Calu3 (cell line): ENCODE data around the gene TEKT5. TPM values are rescaled to one million over a fixed set of nuclear protein-coding genes. Genes with fewer than 3 reads are reported as not detected.

Experiments
- BruUV-seq: library from RNA; stranded (reverse); fragments of 400-500 nt; replicated peaks from 2 replicates; lab custom pipeline; 2021; lab: Mats Ljungman, UMichigan
- CTCF ChIA-PET: fragments of 300-600 bp; sonication (Branson Sonifier 250); formaldehyde crosslinking; loops from one replicate; lab custom pipeline; 2022; ENCODE audit warnings: antibody characterized with exemption; lab: Charles Lee
- DNase-seq: peaks from one replicate; pipeline ENCODE4 v3.0.0; 2022
- H3K27ac Mint-ChIP-seq: one replicate; pipeline ENCODE4 v1.8.0; 2022; ENCODE audit warnings: mixed read lengths; ENCODE audit not compliant: unreplicated experiment
- H3K27me3 Mint-ChIP-seq: one replicate; pipeline ENCODE4 v1.8.0; 2022; ENCODE audit warnings: mixed read lengths; ENCODE audit not compliant: unreplicated experiment
- H3K36me3 Mint-ChIP-seq: one replicate; pipeline ENCODE4 v1.8.0; 2022; ENCODE audit warnings: mild to moderate bottlenecking, moderate library complexity, mixed read lengths; ENCODE audit not compliant: insufficient read depth, unreplicated experiment
- H3K4me1 Mint-ChIP-seq: one replicate; pipeline ENCODE4 v1.8.0; 2022; ENCODE audit warnings: mild to moderate bottlenecking, low read depth, mixed read lengths; ENCODE audit not compliant: unreplicated experiment
- H3K4me3 Mint-ChIP-seq: one replicate; pipeline ENCODE4 v1.8.0; 2022; ENCODE audit warnings: mild to moderate bottlenecking, low read depth, moderate library complexity, mixed read lengths; ENCODE audit not compliant: unreplicated experiment
- H3K9me3 Mint-ChIP-seq: one replicate; pipeline ENCODE4 v1.8.0; 2022; ENCODE audit warnings: low read depth, mixed read lengths; ENCODE audit not compliant: unreplicated experiment
- CTCF ChIP-seq: fragments of 200-600 bp; IDR thresholded peaks from one replicate; pipeline ENCODE4 v1.8.0; 2022; ENCODE audit warnings: antibody characterized with exemption; ENCODE audit not compliant: unreplicated experiment
- intact Hi-C: fragments of 100-400 bp; cut with micrococcal nuclease; formaldehyde crosslinking; loops from one replicate; pipeline ENCODE4 v1.10.0; 2022; ENCODE audit not compliant: unreplicated experiment
- total RNA-seq: library from RNA; stranded (reverse); gene quantifications from 2 replicates; pipeline ENCODE4 v1.2.3, GENCODE V29; 2022

Gene TEKT5
- total RNA-seq, 1 experiment from 2014 or later: not detected

DNA sequence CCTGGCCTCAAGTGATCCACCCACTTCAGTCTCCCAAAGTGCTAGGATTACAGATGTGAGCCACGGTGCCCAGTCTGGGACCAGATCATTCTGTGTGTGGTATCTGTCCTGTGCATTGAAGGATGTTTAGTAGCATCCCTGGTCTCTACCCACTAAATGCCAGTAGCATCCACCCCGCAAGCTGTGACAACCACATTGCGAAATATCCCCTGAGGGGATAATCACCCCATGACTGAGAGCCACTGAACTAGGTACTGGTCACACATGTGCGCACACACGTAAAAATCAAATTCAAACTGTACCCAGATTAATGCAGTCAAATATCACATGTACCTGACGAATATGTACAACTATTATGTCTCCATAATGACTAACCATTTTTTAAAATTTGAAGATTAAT is 35.8 kb downstream of the TEKT5 start:
- peaks cover 19% of the 10 kb centered on the region for H3K27me3 Mint-ChIP-seq
- no peaks in the 10 kb centered on the region for H3K9me3 Mint-ChIP-seq

GRCh38 chr16:10657925-10658324 is 36.8 kb downstream of the TEKT5 start:
- H3K27me3 Mint-ChIP-seq: peaks cover 17% of the 10 kb centered on the region
- no peak for TF ChIP-seq CTCF
- H3K4me1 Mint-ChIP-seq: peaks cover 2% of the 10 kb centered on the region
- H3K4me3 Mint-ChIP-seq: no peak overlapping the region
- H3K36me3 Mint-ChIP-seq: peaks cover 4% of the 10 kb centered on the region
- no peak for DNase-seq
- intact Hi-C loops: no loop called here
- H3K9me3 Mint-ChIP-seq: no peaks in the 10 kb centered on the region
- CTCF ChIA-PET: no interaction called here
- H3K27ac Mint-ChIP-seq: no peak overlapping the region
- no TSS peak for BruUV-seq

More for the DNA sequence above, 35.8 kb downstream of the TEKT5 start:
- H3K27ac Mint-ChIP-seq: no peak overlapping the region
- no peak overlapping the region for H3K4me3 Mint-ChIP-seq
- H3K36me3 Mint-ChIP-seq: no peaks in the 10 kb centered on the region
- no peaks in the 10 kb centered on the region for H3K4me1 Mint-ChIP-seq
- DNase-seq: no peak
- no peak for TF ChIP-seq CTCF
- intact Hi-C loops: no loop called here
- CTCF ChIA-PET: no interaction called here
- no TSS peak for BruUV-seq

DNA sequence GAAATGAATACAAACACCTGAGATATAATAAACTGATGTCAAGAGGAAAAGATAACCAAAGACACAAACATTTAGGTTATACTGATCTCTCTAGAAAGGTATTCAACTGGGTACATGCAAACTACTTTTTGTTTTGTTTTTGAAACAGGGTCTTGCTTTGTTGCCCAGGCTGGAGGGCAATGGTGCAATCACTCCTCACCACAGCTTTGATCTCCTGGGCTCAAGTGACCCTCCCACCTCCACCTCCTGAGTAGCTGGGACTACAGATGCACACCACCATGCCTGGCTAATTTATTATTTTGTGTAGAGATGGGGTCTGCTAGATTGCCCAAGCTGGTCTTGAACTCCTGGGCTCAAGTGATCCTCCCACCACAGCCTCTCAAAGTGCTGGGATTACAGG is 38.1 kb downstream of the TEKT5 start:
- Mint-ChIP-seq H3K27me3 (peaks cover 4% of the 10 kb centered on the region), H3K27ac (no peak overlapping the region), H3K36me3 (peaks cover 5% of the 10 kb centered on the region), H3K4me1 (peaks cover 14% of the 10 kb centered on the region), H3K9me3 (no peaks in the 10 kb centered on the region), H3K4me3 (no peak overlapping the region)
- CTCF ChIA-PET: no interaction called here
- DNase-seq: no peak
- intact Hi-C loops: no loop called here
- TF ChIP-seq CTCF: no peak
- BruUV-seq: no TSS peak

DNA sequence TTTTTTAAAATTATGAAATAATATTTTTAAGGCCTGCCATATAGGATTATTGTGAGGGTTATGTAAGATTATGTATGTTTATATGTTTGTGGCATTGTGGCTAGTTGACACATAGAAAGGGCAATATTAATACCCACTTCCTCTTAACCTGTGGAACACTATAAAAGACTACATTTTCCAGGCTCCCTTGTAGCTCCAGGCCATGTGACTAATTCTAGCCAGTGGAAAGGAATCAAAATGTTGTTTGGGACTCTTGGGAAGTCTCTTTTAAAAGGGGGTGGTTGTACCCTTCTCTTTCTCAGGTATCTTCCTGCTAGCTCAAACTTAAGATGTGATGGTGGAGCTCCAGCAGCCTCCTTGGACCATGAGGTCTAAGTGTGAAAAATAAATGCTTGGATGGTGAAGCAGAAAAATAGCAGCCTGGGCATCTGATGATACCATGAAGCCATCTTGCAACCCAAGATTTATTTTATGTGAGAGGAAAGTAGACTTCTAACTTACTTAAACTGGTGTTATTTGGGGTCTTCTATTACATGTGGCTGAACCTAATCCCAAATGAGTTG is 39.2 kb downstream of the TEKT5 start:
- Mint-ChIP-seq H3K9me3 (no peaks in the 10 kb centered on the region), H3K27me3 (no peaks in the 10 kb centered on the region), H3K27ac (no peak overlapping the region), H3K4me3 (no peak overlapping the region), H3K4me1 (peaks cover 14% of the 10 kb centered on the region), H3K36me3 (peaks cover 5% of the 10 kb centered on the region)
- intact Hi-C loops: no loop called here
- CTCF ChIA-PET: no interaction called here
- no peak for DNase-seq
- no peak for TF ChIP-seq CTCF
- no TSS peak for BruUV-seq
